ENCODE measurements around the gene TM4SF5.

TM4SF5 gene

GRCh38 chr17:4785311-4786105, 13.8 kb downstream of the TM4SF5 start:
- Histone ChIP-seq H3K4me3 (peak overlapping the region; percentile 66), H3K27ac (no peak overlapping the region)
- no peak for TF ChIP-seq CTCF (IDR thresholded peaks at IDR 0.05)
- no peak for DNase-seq (ENCODE audit: low spot score)

- no peak within 1 kb of the TSS for H3K27ac ChIP-seq
- DNase-seq (ENCODE audit: low spot score): no peak
- peak within 1 kb of the TSS; percentile 66 for H3K4me3 ChIP-seq
- TF ChIP-seq CTCF (IDR thresholded peaks at IDR 0.05): no peak
Observed at GRCh38 chr17:4786106-4786511, 14.4 kb downstream of the TM4SF5 start, which contains the start of gene VMO1. VMO1 (minus strand) TSS chr17:4786364; CDS start chr17:4786352, 12 bp downstream.

DNA sequence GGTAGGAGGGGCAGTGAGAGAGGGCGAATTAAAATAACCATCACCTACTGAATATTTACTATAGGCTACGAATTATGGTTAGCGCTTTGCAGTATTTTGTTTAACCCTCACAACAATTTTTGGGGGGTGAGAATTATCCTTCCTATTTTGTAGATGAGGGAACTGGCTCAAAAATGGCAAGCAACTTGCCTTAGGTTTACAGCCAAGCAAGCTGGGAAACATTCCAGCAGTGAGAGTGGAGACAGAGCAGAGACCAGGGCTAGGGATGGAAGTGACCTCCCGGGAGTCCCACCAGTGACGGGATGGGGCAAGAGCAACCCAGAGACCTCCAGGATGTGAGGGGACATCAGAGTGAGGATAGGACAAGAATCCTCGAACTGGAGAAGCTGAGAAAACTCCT, 14.8 kb downstream of the TM4SF5 start:
- no peak for DNase-seq (ENCODE audit: low spot score)
- peak overlapping the region; percentile 66 for H3K4me3 ChIP-seq
- no peak for TF ChIP-seq CTCF (IDR thresholded peaks at IDR 0.05)
- H3K27ac ChIP-seq: no peak overlapping the region

DNA sequence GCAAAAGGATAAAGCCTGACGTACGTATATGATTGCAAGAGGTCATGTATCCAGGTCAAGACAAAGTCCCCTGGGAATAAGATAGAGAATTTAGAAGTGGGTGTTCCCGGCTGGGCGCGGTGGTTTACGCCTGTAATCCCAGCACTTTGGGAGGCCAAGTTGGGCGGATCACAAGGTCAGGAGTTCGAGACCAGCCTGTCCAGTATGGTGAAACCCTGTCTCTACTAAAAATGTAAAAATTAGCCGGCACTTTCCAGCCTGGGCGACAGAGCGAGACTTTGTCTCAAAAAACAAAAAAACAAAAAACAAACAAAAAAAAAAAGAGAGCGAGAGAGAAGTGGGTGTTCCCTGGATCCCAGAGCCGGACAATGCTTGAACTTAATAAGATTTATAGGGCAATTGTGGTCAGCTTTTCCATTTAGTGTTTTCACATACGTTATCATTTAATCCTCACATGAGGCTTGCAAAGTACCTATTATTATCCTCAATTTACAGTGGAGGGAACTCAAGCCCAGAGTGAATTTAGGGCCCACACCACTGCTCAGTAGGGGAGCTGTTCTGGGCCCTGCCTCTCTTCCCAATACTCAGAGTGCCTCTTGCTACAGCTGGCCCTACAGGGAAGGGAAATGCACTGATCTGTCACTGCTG, 16.6 kb downstream of the TM4SF5 start:
- no peak for DNase-seq (ENCODE audit: low spot score)
- H3K27ac ChIP-seq: no peak overlapping the region
- H3K4me3 ChIP-seq: peak overlapping the region; percentile 83
- no peak for TF ChIP-seq CTCF (IDR thresholded peaks at IDR 0.05)

DNA sequence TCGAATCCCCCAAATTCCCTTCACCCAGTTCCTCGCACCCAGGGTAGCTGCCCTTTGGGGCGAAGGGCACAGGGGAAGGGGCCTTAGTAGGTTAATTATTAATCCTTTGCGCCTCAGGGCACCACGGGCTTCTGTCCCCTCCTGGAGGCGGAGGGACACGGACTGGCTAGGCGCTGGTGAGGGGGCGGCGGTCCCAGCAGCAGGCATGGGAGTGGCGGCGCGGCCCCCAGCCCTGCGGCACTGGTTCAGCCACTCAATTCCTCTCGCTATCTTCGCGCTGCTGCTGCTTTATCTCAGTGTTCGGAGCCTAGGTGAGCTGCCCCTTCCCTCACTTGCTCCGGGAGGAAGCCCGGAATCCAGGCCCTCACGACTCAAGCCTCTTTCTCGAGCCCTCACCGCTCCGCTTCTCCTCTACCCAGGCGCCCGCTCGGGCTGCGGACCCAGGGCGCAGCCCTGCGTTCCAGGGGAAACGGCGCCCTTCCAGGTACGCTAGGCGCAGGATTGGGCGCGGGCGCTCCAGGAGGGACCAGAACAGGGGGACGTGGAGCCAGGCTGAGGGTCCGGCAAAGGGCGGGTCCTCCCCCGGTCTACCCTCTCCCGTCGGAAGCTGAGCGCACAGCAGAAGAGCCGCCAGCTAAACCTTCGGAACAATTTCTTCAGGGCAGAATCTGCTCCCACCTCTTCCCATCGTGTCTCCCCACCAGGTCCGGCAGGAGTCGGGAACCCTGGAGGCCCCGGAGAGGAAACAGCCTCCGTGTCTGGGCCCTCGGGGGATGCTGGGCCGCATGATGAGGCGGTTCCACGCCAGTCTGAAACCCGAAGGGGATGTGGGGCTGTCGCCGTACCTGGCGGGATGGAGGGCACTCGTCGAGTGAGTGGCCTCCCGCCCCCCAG, 17.4 kb downstream of the TM4SF5 start, which contains the start of gene GLTPD2:
TSS of gene GLTPD2 (plus strand) at position 158 of the 894 bp plus-strand sequence. CDS start at position 206, 48 bp downstream.
- DNase-seq (ENCODE audit: low spot score): no peak
- peak within 1 kb of the TSS; percentile 83 for H3K4me3 ChIP-seq
- peak within 1 kb of the TSS; percentile 90 to 96 for H3K27ac ChIP-seq
- TF ChIP-seq CTCF (IDR thresholded peaks at IDR 0.05): no peak

GRCh38 chr17:4789701-4789950, 17.9 kb downstream of the TM4SF5 start:
- DNase-seq (ENCODE audit: low spot score): no peak
- no peak for TF ChIP-seq CTCF (IDR thresholded peaks at IDR 0.05)

More at GRCh38 chr17:4789701-4789950, 17.9 kb downstream of the TM4SF5 start:
- Histone ChIP-seq H3K4me3 (peak overlapping the region; percentile 83), H3K27ac (peak overlapping the region; percentile 90 to 96)

Measured in coronary artery (tissue), 2 donors.